DLD1 (cell line): ENCODE results near the gene STMP1.

Experiments used
- in situ Hi-C: cut with HindIII; loops from 2 replicates; pipeline ENCODE4 v1.10.0; 2017; ENCODE audit warnings: low sequenced_read_pairs

STMP1 gene

GRCh38 chr7:135718794-135719437 lies 56.6 kb downstream of the STMP1 start:
- in situ Hi-C loops = no loop called here

- in situ Hi-C loops = no loop called here
These were observed 57.4 kb downstream of the STMP1 start for GRCh38 chr7:135719688-135720087.

- in situ Hi-C loops = no loop called here
These were observed 59.0 kb downstream of the STMP1 start for GRCh38 chr7:135721198-135721820.

GRCh38 chr7:135723411-135723810 lies 61.1 kb downstream of the STMP1 start:
- in situ Hi-C loops = no loop called here
